Gastrocnemius medialis (tissue), 4 donors: ENCODE measurements around the gene GBA3.

Experiments used
- POLR2A ChIP-seq, 2 donors: fragments of 450-650 bp; IDR thresholded peaks; one replicate each; pipeline ENCODE4 v1.6.1; 2017; ENCODE audit warnings: antibody characterized with exemption in 2 of 2, mild to moderate bottlenecking in 2 of 2, moderate library complexity in 2 of 2
- TF ChIP-seq, protein P1 (sequence below), 5 experiments: fragments of 450-650 bp in 3 of 5; fragments of 200-600 bp in 2 of 5; sonication (generic) in 2 of 5; IDR thresholded peaks in 4 of 5; conservative IDR thresholded peaks in 1 of 5; 1 replicate in 4 of 5; 2 replicates in 1 of 5; pipeline ENCODE4 v1.5.1; 2016 to 2019; ENCODE audit warnings: antibody characterized with exemption in 5 of 5, mild to moderate bottlenecking in 3 of 5, moderate library complexity in 3 of 5

DNA sequence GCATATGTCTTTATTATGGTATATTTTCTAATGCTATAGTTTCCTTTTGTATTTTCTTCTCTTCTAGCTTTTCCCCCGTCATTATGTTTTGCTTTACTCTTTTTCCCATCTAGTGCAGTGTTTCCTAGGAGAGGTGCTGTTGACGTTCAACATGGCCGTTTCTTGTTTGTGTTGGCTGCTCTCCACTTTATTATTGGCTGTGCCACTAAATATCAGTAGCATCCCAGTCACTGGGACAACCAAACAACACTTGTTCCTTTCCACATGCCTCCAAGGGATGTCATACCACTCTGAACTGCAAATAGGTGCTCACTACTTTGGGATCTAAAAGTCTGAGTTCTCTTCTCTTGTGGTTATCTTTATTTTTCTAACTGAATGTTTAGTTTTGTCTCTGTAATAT, 26.5 kb downstream of the GBA3 start:
- TF ChIP-seq, protein P1, sequence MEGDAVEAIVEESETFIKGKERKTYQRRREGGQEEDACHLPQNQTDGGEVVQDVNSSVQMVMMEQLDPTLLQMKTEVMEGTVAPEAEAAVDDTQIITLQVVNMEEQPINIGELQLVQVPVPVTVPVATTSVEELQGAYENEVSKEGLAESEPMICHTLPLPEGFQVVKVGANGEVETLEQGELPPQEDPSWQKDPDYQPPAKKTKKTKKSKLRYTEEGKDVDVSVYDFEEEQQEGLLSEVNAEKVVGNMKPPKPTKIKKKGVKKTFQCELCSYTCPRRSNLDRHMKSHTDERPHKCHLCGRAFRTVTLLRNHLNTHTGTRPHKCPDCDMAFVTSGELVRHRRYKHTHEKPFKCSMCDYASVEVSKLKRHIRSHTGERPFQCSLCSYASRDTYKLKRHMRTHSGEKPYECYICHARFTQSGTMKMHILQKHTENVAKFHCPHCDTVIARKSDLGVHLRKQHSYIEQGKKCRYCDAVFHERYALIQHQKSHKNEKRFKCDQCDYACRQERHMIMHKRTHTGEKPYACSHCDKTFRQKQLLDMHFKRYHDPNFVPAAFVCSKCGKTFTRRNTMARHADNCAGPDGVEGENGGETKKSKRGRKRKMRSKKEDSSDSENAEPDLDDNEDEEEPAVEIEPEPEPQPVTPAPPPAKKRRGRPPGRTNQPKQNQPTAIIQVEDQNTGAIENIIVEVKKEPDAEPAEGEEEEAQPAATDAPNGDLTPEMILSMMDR (IDR thresholded peaks at IDR 0.05 in 4 of 5, conservative IDR thresholded peaks at IDR 0.05 in 1 of 5), result no peak
- TF ChIP-seq POLR2A (IDR thresholded peaks at IDR 0.05), result no peak
